ENCODE results near the gene LCN15.
A peak's percentile ranks its signal among the peaks of the same experiment; 100 is the strongest.

LCN15 gene

GRCh38 chr9:136799854-136800657 is 35.7 kb upstream of the LCN15 start (continued):
- TF ChIP-seq ZSCAN5A (tag by site-specific recombination; IDR thresholded peaks at IDR 0.05) (no peak), CTCF (tag by site-specific recombination; IDR thresholded peaks at IDR 0.05) (no peak), ZNF521 (tag by site-specific recombination; IDR thresholded peaks at IDR 0.05) (no peak), ZNF19 (tag by site-specific recombination; IDR thresholded peaks at IDR 0.05; ENCODE audit: low read depth) (no peak), ZNF274 (IDR thresholded peaks at IDR 0.05; ENCODE audit: low read length) (no peak), ZNF274 (tag by site-specific recombination; IDR thresholded peaks at IDR 0.05; ENCODE audit: borderline replicate concordance) (no peak), PRDM10 (tag by site-specific recombination; IDR thresholded peaks at IDR 0.05) (no peak), ZNF24 (tag by site-specific recombination; IDR thresholded peaks at IDR 0.05) (no peak), ZNF280D (tag by site-specific recombination; IDR thresholded peaks at IDR 0.05) (no peak), ZNF292 (tag by site-specific recombination; IDR thresholded peaks at IDR 0.05; ENCODE audit: borderline replicate concordance, low read depth) (no peak), ZNF513 (tag by site-specific recombination; IDR thresholded peaks at IDR 0.05) (no peak), ZNF423 (tag by site-specific recombination; IDR thresholded peaks at IDR 0.05) (no peak), SP2 (tag by site-specific recombination; IDR thresholded peaks at IDR 0.05) (peak; percentile 75), ZNF701 (tag by site-specific recombination; IDR thresholded peaks at IDR 0.05) (no peak), BCL11B (tag by site-specific recombination; IDR thresholded peaks at IDR 0.05; ENCODE audit: low read depth) (no peak), TRIM28 (IDR thresholded peaks at IDR 0.05; ENCODE audit: borderline replicate concordance, low read length) (no peak), ZNF692 (tag by site-specific recombination; IDR thresholded peaks at IDR 0.05) (no peak), ZNF544 (tag by site-specific recombination; IDR thresholded peaks at IDR 0.05) (no peak), KLF17 (tag by site-specific recombination; IDR thresholded peaks at IDR 0.05) (peak; percentile 34; the same call in 1 of the 2 replicates), ZIC2 (tag by site-specific recombination; IDR thresholded peaks at IDR 0.05) (peak; percentile 96), ZNF488 (tag by site-specific recombination; IDR thresholded peaks at IDR 0.05) (no peak), ZNF776 (tag by site-specific recombination; IDR thresholded peaks at IDR 0.05; ENCODE audit: borderline replicate concordance) (no peak), FEZF1 (tag by site-specific recombination; IDR thresholded peaks at IDR 0.05) (no peak)

Measured in HEK293 (cell line).